Type B pancreatic cell (in vitro differentiated cells): Measurements from ENCODE around the gene SMIM35. TPM values are rescaled to one million over a fixed set of nuclear protein-coding genes. Genes with fewer than 3 reads are reported as not detected.

Experiments used
- DNase-seq: peaks from one replicate; pipeline ENCODE4 v3.0.0; 2021; ENCODE audit warnings: mixed read lengths; ENCODE audit not compliant: unreplicated experiment; ENCODE audit errors: extremely low spot score
- H3K27ac Mint-ChIP-seq: 2 replicates; pipeline ENCODE4 v1.8.0; 2021; ENCODE audit warnings: mild to moderate bottlenecking, mixed read lengths
- H3K27me3 Mint-ChIP-seq: 2 replicates; pipeline ENCODE4 v1.8.0; 2021; ENCODE audit warnings: mixed read lengths
- H3K36me3 Mint-ChIP-seq: 2 replicates; pipeline ENCODE4 v1.8.0; 2021; ENCODE audit warnings: mixed read lengths
- H3K4me1 Mint-ChIP-seq: one replicate; pipeline ENCODE4 v1.8.0; 2021; ENCODE audit warnings: mixed read lengths; ENCODE audit not compliant: unreplicated experiment
- H3K4me3 Mint-ChIP-seq: 2 replicates; pipeline ENCODE4 v1.8.0; 2021; ENCODE audit warnings: mild to moderate bottlenecking, mixed read lengths
- H3K9me3 Mint-ChIP-seq: 2 replicates; pipeline ENCODE4 v1.8.0; 2021; ENCODE audit warnings: mixed read lengths
- total RNA-seq: library from RNA; stranded (reverse); gene quantifications from 2 replicates; pipeline ENCODE4 v1.2.1, GENCODE V29; 2021; ENCODE audit warnings: low replicate concordance
- TF ChIP-seq, protein P1 (sequence below): fragments of 200-600 bp; sonication (generic); conservative IDR thresholded peaks from 2 replicates; pipeline ENCODE4 v1.5.0; 2021; ENCODE audit warnings: antibody characterized with exemption, mild to moderate bottlenecking

Gene SMIM35
- total RNA-seq, 1 donor from 2014 or later, result 0.17 TPM

- H3K27me3 Mint-ChIP-seq, result no peaks in the 10 kb centered on the region
- no peaks in the 10 kb centered on the region for H3K36me3 Mint-ChIP-seq
- H3K4me3 Mint-ChIP-seq, result no peak overlapping the region
- H3K4me1 Mint-ChIP-seq, result peaks cover 6% of the 10 kb centered on the region
- H3K9me3 Mint-ChIP-seq, result no peaks in the 10 kb centered on the region
- no peak overlapping the region for H3K27ac Mint-ChIP-seq
- TF ChIP-seq, protein P1, sequence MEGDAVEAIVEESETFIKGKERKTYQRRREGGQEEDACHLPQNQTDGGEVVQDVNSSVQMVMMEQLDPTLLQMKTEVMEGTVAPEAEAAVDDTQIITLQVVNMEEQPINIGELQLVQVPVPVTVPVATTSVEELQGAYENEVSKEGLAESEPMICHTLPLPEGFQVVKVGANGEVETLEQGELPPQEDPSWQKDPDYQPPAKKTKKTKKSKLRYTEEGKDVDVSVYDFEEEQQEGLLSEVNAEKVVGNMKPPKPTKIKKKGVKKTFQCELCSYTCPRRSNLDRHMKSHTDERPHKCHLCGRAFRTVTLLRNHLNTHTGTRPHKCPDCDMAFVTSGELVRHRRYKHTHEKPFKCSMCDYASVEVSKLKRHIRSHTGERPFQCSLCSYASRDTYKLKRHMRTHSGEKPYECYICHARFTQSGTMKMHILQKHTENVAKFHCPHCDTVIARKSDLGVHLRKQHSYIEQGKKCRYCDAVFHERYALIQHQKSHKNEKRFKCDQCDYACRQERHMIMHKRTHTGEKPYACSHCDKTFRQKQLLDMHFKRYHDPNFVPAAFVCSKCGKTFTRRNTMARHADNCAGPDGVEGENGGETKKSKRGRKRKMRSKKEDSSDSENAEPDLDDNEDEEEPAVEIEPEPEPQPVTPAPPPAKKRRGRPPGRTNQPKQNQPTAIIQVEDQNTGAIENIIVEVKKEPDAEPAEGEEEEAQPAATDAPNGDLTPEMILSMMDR, result no peak
- no peak for DNase-seq
These were observed 15.2 kb downstream of the SMIM35 start for GRCh38 chr11:118071416-118072030.

DNA sequence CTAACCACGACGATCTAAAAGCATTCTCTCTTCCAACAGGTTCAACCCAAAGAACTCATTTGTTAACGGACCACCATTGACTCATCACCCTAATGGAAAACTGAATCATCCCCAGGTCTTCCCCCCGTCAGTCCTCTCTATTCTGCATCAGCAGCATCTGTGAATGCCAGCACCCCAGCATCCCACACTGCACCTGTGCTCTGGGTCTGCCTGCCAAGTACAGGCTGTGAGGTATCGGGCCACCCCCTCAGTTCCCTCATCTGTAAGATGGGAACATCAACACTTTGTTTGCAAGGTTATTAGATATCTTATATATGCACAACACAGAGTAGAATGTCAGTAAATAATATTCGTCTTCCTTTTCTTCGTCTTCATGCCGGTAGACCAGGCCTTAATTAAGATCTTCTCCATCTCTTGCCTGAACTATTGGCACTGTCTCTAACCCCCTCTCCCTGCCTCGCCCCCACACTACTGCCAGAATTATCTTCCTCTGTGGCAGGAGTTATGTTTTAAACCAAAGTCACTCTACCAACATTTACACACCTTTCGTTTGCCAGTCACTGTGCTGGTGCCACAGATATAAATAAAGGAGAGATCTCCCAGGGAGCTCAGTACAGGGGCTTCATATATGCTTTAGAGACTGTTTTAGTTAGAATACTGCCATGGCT, 17.7 kb downstream of the SMIM35 start:
- Mint-ChIP-seq H3K27me3 (peaks cover 4% of the 10 kb centered on the region), H3K9me3 (no peaks in the 10 kb centered on the region), H3K4me3 (no peak overlapping the region), H3K4me1 (no peaks in the 10 kb centered on the region), H3K36me3 (no peaks in the 10 kb centered on the region), H3K27ac (no peak overlapping the region)
- no peak for DNase-seq
- TF ChIP-seq, protein P1, result no peak

DNA sequence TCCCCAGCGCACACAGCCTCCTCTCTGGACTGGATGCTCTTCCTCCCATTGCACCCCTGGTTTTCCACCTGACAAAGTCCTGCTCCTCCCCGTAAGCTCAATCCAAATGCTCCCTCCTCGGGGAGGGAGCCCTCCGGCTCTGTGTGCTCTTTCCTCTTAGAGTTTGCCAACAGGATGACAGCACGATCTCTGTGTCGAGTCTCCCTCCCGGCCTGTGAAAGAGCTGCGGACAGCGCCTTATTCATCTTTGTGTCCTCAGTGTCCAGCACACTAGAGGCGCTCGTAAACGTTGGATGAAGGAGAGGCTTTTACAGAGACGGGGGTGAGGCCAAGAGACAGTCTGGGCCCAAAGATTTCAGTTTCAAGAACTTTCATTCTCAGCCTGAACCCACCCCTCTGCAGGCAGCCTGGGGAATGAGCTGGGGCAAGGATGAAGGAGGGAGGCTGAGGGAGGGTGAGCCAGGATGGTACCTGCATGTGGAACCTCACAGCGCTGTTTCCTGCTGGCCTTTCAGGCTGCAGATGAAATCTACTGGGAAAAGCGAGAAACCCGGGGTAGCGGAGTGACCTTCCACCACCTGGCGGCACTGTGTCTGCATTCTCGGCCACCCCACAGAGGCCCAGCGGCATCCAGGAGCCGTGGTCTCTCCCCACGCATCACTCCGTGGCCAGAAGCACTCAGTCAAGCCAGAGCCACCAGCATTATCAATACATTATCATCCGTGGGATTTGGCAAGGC, 18.4 kb downstream of the SMIM35 start:
- no peak for DNase-seq
- Mint-ChIP-seq H3K9me3 (no peaks in the 10 kb centered on the region), H3K27ac (no peak overlapping the region), H3K36me3 (no peaks in the 10 kb centered on the region), H3K4me3 (no peak overlapping the region), H3K27me3 (peaks cover 4% of the 10 kb centered on the region), H3K4me1 (no peaks in the 10 kb centered on the region)
- TF ChIP-seq, protein P1, result peak; percentile 29

DNA sequence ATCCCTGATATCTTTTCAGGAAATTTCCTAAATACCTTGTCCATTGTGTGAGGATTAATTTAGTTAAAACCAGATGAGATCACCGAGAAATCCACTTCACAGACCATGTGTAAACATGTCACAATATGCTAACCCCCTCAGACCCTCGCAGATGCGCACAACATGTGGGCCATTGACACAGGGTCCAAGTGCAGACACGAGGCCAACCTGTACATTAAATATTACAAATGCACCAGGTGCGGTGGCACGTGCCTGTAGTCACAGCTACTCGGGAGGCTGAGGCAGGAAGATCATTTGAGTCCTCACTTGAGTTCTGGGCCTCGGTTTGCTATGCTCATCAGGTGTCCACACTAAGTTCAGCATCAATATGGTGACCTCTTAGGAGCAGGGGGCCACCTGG, 19.8 kb downstream of the SMIM35 start:
- Mint-ChIP-seq H3K36me3 (no peaks in the 10 kb centered on the region), H3K4me3 (no peak overlapping the region), H3K27ac (no peak overlapping the region), H3K27me3 (peaks cover 4% of the 10 kb centered on the region), H3K9me3 (no peaks in the 10 kb centered on the region), H3K4me1 (no peaks in the 10 kb centered on the region)
- DNase-seq, result no peak
- TF ChIP-seq, protein P1, result no peak

DNA sequence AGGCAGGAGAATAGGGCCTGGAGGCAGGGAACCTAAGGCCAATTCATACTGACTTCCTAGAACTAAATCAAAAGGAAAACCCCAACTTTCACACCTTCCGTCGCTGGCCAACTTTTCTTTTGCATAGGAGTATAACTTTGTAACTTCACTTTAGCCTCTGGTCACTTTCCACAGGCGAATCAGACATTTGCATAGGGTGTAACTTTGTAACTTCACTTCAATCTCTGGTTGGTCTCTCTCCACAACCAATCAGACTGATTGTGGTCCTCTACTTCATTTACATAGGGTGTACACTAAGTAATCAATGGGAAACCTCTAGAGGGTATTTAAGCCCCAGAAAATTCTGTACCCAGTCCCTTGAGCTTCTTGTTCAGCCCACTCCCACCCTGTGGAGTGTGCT, 21.4 kb downstream of the SMIM35 start:
- Mint-ChIP-seq H3K9me3 (no peaks in the 10 kb centered on the region), H3K4me3 (no peak overlapping the region), H3K27me3 (peaks cover 4% of the 10 kb centered on the region), H3K27ac (no peak overlapping the region), H3K36me3 (no peaks in the 10 kb centered on the region), H3K4me1 (no peaks in the 10 kb centered on the region)
- DNase-seq, result no peak
- TF ChIP-seq, protein P1, result no peak
